Spleen (tissue), 7 donors: ENCODE measurements around the gene ZNF175.

Experiments used
- POLR2A ChIP-seq, 3 donors: fragments of 450-650 bp; IDR thresholded peaks; one replicate each; pipeline ENCODE4 v1.5.1; 2017; ENCODE audit warnings: antibody characterized with exemption in 3 of 3, mild to moderate bottlenecking in 1 of 3
- POLR2AphosphoS5 ChIP-seq, 3 donors: sonication (generic); formaldehyde crosslinking; IDR thresholded peaks; one replicate each; pipeline ENCODE4 v1.5.1; 2017; ENCODE audit warnings: antibody characterized with exemption in 3 of 3
- TF ChIP-seq, protein P1 (sequence below), 11 experiments: fragments of 200-600 bp in 7 of 11; fragments of 450-650 bp in 4 of 11; sonication (generic) in 4 of 11; IDR thresholded peaks in 8 of 11; conservative IDR thresholded peaks in 3 of 11; 1 replicate in 7 of 11; 2 replicates in 4 of 11; pipeline versions ENCODE4 v1.4.0 to v1.8.0; 2016 to 2021; ENCODE audit warnings: antibody characterized with exemption in 11 of 11, inconsistent platforms in 4 of 11, mild to moderate bottlenecking in 1 of 11
- donor health status: DM: no; HTN: no; CAD: no; lungs with moderate emphysema.
- donor health status: DM: no; HTN: no; CAD: no.
- donor health status: DM: no; HTN: no; CAD: no.

DNA sequence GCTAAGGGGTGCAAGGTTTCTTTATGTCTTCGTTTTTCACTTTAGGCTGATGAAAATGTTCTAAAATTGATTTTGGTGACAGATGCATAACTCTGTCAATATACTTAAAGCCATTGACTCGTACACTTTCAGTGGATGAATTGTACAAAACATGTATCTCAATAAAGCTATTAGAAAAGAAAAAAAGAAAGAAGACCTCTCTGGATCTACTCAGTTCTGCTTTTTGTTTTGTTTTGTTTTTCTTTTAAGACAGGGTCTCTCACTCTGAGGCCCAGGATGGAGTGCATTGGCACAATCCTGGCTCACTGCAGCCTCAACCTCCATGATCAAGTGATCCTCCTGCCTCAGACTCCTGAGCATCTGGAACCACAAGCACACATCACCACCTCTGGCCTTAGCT lies 55.6 kb downstream of the ZNF175 start:
- no peak for TF ChIP-seq POLR2A (IDR thresholded peaks at IDR 0.05)
- TF ChIP-seq, protein P1, sequence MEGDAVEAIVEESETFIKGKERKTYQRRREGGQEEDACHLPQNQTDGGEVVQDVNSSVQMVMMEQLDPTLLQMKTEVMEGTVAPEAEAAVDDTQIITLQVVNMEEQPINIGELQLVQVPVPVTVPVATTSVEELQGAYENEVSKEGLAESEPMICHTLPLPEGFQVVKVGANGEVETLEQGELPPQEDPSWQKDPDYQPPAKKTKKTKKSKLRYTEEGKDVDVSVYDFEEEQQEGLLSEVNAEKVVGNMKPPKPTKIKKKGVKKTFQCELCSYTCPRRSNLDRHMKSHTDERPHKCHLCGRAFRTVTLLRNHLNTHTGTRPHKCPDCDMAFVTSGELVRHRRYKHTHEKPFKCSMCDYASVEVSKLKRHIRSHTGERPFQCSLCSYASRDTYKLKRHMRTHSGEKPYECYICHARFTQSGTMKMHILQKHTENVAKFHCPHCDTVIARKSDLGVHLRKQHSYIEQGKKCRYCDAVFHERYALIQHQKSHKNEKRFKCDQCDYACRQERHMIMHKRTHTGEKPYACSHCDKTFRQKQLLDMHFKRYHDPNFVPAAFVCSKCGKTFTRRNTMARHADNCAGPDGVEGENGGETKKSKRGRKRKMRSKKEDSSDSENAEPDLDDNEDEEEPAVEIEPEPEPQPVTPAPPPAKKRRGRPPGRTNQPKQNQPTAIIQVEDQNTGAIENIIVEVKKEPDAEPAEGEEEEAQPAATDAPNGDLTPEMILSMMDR (IDR thresholded peaks at IDR 0.05 in 8 of 11, conservative IDR thresholded peaks at IDR 0.05 in 3 of 11): no peak
- no peak for TF ChIP-seq POLR2AphosphoS5 (IDR thresholded peaks at IDR 0.05)
